Measurements from ENCODE around the gene SSR1.

DNA sequence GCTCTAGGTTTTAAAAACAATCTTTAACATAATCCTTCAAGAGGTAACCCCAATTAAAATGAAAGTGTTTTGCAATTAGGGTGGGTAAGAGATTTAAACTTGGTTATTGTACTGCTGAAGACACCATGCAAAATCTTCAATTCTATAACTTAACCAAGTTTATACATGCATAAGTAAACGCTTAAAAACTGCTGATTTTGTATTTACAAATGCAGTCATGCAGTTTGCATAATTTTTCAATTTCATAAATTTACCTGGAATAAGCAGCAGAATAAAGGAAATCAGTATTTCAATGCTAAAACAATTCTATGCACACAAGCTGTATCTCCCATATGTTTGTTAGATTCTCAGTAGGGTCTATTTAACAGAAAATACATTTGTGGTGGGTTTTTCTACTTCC lies 22.9 kb downstream of the SSR1 start:
- TF ChIP-seq, protein P1, sequence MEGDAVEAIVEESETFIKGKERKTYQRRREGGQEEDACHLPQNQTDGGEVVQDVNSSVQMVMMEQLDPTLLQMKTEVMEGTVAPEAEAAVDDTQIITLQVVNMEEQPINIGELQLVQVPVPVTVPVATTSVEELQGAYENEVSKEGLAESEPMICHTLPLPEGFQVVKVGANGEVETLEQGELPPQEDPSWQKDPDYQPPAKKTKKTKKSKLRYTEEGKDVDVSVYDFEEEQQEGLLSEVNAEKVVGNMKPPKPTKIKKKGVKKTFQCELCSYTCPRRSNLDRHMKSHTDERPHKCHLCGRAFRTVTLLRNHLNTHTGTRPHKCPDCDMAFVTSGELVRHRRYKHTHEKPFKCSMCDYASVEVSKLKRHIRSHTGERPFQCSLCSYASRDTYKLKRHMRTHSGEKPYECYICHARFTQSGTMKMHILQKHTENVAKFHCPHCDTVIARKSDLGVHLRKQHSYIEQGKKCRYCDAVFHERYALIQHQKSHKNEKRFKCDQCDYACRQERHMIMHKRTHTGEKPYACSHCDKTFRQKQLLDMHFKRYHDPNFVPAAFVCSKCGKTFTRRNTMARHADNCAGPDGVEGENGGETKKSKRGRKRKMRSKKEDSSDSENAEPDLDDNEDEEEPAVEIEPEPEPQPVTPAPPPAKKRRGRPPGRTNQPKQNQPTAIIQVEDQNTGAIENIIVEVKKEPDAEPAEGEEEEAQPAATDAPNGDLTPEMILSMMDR (IDR thresholded peaks at IDR 0.05; ENCODE audit: low read depth, low read length, poor library complexity, severe bottlenecking) = no peak
- TF ChIP-seq EZH2phosphoT487 (IDR thresholded peaks at IDR 0.05; ENCODE audit: borderline replicate concordance, low read length) = no peak

All from DOHH2 (cell line).